ENCODE data around the gene IL17REL. TPM values are rescaled to one million over a fixed set of nuclear protein-coding genes. Genes with fewer than 3 reads are reported as not detected.
A peak's percentile ranks its signal among the peaks of the same experiment; 100 is the strongest.

IL17REL gene
- total and polyA plus RNA-seq, 2 of the 13 experiments (the other 11 are each of a cell fraction or from before 2014, with no cell fraction given) = not detected

DNA sequence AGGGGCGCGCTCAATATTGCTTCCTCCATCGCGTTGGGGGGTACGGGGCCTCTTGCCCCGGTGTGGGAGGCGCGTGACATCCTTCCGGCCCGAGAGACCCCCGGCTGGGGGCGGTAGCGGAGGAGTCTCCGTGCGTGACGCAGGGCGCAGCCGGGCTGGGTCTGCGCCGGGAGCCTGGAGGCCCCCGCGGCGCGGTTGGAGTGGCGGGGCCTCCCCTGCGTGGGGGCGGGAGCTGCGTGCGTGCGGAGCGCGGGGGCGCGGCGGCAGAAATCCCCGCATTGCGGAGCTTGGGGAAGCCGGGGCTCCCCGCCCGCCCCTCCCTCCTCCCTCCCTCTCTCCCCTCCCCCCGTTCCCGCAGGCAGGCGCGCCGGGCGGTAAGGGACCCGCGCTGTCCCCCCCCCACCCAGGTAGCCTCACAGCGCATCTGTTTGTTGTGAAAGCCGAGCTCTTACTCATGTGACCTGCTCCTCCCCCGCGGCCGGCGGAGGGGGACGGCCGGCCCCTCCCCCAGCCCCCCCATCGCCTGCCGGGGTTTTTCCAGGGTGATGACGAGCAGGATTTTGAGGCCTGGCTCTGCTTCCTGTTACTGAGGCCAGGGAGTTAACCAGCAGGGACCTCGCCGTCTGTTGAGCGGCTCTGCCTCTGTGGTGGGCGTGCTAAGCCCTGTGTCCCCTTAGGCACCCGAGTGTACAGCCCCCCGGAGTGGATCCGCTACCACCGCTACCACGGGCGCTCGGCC lies 50.4 kb downstream of the IL17REL start (continued):
- TF ChIP-seq MAFK (conservative IDR thresholded peaks at IDR 0.05 in 1 of 2, IDR thresholded peaks at IDR 0.05 in 1 of 2; ENCODE audit: low read length in 2 of 2) = no peak
- TF ChIP-seq NONO (IDR thresholded peaks at IDR 0.05) = no peak
- no peak for TF ChIP-seq NONO (CRISPR knock-in tag; conservative IDR thresholded peaks at IDR 0.05)
- no peak for TF ChIP-seq ZNF468 (CRISPR knock-in tag; IDR thresholded peaks at IDR 0.05)
- TF ChIP-seq ZNF383 (CRISPR knock-in tag; IDR thresholded peaks at IDR 0.05; ENCODE audit: borderline replicate concordance) = no peak
- TF ChIP-seq ZNF761 (CRISPR knock-in tag; conservative IDR thresholded peaks at IDR 0.05) = no peak
- no peak for TF ChIP-seq EHMT2 (IDR thresholded peaks at IDR 0.05; ENCODE audit: borderline replicate concordance, low read depth, low read length)
- no peak for TF ChIP-seq REXO4 (CRISPR knock-in tag; IDR thresholded peaks at IDR 0.05; ENCODE audit: borderline replicate concordance)
- TF ChIP-seq, protein P1, sequence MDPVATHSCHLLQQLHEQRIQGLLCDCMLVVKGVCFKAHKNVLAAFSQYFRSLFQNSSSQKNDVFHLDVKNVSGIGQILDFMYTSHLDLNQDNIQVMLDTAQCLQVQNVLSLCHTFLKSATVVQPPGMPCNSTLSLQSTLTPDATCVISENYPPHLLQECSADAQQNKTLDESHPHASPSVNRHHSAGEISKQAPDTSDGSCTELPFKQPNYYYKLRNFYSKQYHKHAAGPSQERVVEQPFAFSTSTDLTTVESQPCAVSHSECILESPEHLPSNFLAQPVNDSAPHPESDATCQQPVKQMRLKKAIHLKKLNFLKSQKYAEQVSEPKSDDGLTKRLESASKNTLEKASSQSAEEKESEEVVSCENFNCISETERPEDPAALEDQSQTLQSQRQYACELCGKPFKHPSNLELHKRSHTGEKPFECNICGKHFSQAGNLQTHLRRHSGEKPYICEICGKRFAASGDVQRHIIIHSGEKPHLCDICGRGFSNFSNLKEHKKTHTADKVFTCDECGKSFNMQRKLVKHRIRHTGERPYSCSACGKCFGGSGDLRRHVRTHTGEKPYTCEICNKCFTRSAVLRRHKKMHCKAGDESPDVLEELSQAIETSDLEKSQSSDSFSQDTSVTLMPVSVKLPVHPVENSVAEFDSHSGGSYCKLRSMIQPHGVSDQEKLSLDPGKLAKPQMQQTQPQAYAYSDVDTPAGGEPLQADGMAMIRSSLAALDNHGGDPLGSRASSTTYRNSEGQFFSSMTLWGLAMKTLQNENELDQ (CRISPR knock-in tag; IDR thresholded peaks at IDR 0.05; ENCODE audit: borderline replicate concordance) = no peak
- TF ChIP-seq FOXC1 (CRISPR knock-in tag; IDR thresholded peaks at IDR 0.05; ENCODE audit: borderline replicate concordance) = no peak
- TF ChIP-seq ZNF572 (CRISPR knock-in tag; IDR thresholded peaks at IDR 0.05) = no peak
- TF ChIP-seq ZNF333 (CRISPR knock-in tag; IDR thresholded peaks at IDR 0.05; ENCODE audit: borderline replicate concordance) = no peak
- TF ChIP-seq ZNF543 (CRISPR knock-in tag; IDR thresholded peaks at IDR 0.05) = no peak
- no peak; the same call in 1 of the 2 replicates for TF ChIP-seq ZSCAN21 (CRISPR knock-in tag; IDR thresholded peaks at IDR 0.05; ENCODE audit: borderline replicate concordance)
- no peak for TF ChIP-seq PAF1 (CRISPR knock-in tag; IDR thresholded peaks at IDR 0.05)
- TF ChIP-seq NFE2 (CRISPR knock-in tag; IDR thresholded peaks at IDR 0.05) = no peak
- TF ChIP-seq SRSF9 (IDR thresholded peaks at IDR 0.05; ENCODE audit: borderline replicate concordance, insufficient read depth, low read depth, low read length, poor library complexity, severe bottlenecking) = no peak
- no peak for TF ChIP-seq ZNF296 (CRISPR knock-in tag; conservative IDR thresholded peaks at IDR 0.05)
- TF ChIP-seq ZBTB42 (CRISPR knock-in tag; IDR thresholded peaks at IDR 0.05) = no peak
- no peak for TF ChIP-seq ONECUT2 (CRISPR knock-in tag; IDR thresholded peaks at IDR 0.05)
- no peak for TF ChIP-seq ZNF446 (CRISPR knock-in tag; IDR thresholded peaks at IDR 0.05)
- TF ChIP-seq ZNF672 (CRISPR knock-in tag; IDR thresholded peaks at IDR 0.05) = no peak
- no peak for TF ChIP-seq ZNF33A (CRISPR knock-in tag; IDR thresholded peaks at IDR 0.05; ENCODE audit: borderline replicate concordance)
- TF ChIP-seq, protein P2, sequence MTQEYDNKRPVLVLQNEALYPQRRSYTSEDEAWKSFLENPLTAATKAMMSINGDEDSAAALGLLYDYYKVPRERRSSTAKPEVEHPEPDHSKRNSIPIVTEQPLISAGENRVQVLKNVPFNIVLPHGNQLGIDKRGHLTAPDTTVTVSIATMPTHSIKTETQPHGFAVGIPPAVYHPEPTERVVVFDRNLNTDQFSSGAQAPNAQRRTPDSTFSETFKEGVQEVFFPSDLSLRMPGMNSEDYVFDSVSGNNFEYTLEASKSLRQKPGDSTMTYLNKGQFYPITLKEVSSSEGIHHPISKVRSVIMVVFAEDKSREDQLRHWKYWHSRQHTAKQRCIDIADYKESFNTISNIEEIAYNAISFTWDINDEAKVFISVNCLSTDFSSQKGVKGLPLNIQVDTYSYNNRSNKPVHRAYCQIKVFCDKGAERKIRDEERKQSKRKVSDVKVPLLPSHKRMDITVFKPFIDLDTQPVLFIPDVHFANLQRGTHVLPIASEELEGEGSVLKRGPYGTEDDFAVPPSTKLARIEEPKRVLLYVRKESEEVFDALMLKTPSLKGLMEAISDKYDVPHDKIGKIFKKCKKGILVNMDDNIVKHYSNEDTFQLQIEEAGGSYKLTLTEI (CRISPR knock-in tag; conservative IDR thresholded peaks at IDR 0.05) = no peak
- no peak for TF ChIP-seq HMG20B (CRISPR knock-in tag; conservative IDR thresholded peaks at IDR 0.05)
- TF ChIP-seq ZMAT3 (CRISPR knock-in tag; conservative IDR thresholded peaks at IDR 0.05) = no peak
- peak; percentile 5; the same call in 1 of the 2 replicates for TF ChIP-seq ARNT2 (CRISPR knock-in tag; IDR thresholded peaks at IDR 0.05; ENCODE audit: low read depth)
- TF ChIP-seq XBP1 (CRISPR knock-in tag; IDR thresholded peaks at IDR 0.05) = no peak
- no peak for TF ChIP-seq ARID2 (CRISPR knock-in tag; IDR thresholded peaks at IDR 0.05; ENCODE audit: borderline replicate concordance)

Data from HepG2 (cell line).